Epithelial cell of esophagus (primary cell): Measurements from ENCODE around the gene C1orf116.

Source experiments
- DNase-seq: peaks from one replicate; pipeline ENCODE4 v3.0.0; 2010; ENCODE audit warnings: low read depth
- H3K4me3 ChIP-seq: 2 replicates; pipeline ENCODE4 v1.5.1; 2011; ENCODE audit warnings: mild to moderate bottlenecking, low read length, control low read depth
- TF ChIP-seq, protein P1 (sequence below): IDR thresholded peaks from 2 replicates; pipeline ENCODE4 v1.5.1; 2011; ENCODE audit warnings: low read depth, mild to moderate bottlenecking, low read length, control low read depth, inconsistent platforms; ENCODE audit not compliant: insufficient read depth; ENCODE audit errors: missing control alignments

Gene C1orf116

DNA sequence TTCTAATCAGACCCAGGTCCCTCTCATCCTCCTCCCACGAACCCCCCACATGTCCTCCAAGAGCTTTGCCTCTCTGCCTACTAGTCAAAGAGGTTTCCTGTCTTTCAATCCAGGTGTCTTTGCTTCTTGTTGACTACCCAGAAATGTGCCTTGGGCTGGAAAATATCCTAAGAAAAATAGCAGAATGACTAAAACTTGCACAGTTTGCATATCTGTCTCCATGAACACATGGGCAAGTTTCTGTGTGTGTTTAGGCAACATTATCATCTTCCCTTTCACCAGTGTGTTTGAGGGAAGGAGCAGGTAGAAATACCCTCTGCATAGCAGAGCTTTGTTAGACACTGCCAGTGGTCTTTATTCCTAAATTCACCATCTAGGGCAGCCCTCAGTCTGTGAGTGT is 1.5 kb downstream of the C1orf116 start:
- peak overlapping the region; percentile 100 for H3K4me3 ChIP-seq
- DNase-seq: no peak
- TF ChIP-seq, protein P1, sequence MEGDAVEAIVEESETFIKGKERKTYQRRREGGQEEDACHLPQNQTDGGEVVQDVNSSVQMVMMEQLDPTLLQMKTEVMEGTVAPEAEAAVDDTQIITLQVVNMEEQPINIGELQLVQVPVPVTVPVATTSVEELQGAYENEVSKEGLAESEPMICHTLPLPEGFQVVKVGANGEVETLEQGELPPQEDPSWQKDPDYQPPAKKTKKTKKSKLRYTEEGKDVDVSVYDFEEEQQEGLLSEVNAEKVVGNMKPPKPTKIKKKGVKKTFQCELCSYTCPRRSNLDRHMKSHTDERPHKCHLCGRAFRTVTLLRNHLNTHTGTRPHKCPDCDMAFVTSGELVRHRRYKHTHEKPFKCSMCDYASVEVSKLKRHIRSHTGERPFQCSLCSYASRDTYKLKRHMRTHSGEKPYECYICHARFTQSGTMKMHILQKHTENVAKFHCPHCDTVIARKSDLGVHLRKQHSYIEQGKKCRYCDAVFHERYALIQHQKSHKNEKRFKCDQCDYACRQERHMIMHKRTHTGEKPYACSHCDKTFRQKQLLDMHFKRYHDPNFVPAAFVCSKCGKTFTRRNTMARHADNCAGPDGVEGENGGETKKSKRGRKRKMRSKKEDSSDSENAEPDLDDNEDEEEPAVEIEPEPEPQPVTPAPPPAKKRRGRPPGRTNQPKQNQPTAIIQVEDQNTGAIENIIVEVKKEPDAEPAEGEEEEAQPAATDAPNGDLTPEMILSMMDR: no peak

DNA sequence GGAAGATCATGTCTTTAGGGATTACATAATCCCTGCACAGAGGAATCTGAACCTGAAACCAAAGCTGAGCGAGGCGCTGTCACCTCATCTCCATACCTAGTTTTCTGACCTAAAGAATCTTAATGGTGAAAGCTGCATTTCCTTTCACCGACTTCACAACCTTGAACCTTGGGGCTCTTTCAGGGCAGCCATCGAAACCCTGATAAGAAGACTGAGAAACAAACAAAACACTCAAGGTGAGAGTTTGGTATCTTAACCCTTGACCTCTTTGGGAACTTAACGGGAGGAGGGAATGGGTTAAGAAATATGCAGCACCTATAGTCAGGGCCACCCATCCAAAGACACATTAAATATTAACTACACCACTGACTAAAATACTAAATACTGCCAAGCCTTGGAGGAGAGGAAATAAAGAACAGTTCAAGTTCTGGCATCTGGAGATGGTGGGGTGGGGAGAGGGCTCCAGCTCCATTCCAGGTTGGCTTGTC is 2.0 kb downstream of the C1orf116 start:
- H3K4me3 ChIP-seq: peak overlapping the region; percentile 100
- peak; percentile 56 for DNase-seq
- TF ChIP-seq, protein P1: no peak

DNA sequence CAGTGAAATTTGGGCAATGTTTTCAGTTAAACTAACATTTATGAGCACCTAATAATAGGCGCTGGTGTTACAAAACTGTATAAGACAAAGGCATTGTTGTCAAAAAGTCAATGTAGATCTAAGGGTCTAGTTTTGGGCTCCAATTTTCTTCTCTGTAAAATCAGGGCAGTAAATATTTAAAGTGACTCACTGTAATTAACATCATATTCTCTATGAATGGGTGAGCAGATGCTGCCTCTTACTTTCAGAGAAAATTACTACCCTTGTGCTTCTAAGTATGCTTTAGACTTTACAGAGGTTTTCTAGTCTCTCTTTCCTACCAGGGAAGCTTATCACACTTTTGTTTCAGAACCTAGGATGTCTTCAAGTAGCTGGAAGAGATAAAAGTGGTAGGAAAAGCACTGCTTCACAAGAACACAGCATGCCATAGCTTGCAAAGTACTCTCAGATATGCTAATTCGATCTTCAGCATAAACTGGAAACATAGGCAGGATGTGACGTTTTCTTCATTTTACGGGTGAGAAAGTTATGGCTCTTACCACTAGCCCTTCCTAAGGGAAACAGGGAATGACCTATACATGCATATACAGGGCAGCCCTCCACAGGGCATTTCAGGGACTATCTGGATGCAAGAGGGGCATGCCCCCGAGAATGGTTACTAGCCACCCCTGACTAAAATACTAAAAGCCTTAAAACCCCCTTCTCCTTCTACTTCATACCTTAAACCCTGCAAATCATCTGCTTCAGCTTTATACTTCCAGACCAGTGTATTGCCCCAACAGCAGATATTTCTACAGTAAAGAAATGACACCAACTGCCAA is 2.6 kb downstream of the C1orf116 start:
- TF ChIP-seq, protein P1: no peak
- H3K4me3 ChIP-seq: peak overlapping the region; percentile 100
- peak; percentile 72 for DNase-seq

GRCh38 chr1:207028884-207029650 is 3.5 kb downstream of the C1orf116 start:
- peak; percentile 73 for DNase-seq
- H3K4me3 ChIP-seq: peak overlapping the region; percentile 100
- TF ChIP-seq, protein P1: no peak

- DNase-seq: no peak
- TF ChIP-seq, protein P1: no peak
- peak overlapping the region; percentile 100 for H3K4me3 ChIP-seq
These were observed 4.6 kb downstream of the C1orf116 start for GRCh38 chr1:207027921-207028320.

DNA sequence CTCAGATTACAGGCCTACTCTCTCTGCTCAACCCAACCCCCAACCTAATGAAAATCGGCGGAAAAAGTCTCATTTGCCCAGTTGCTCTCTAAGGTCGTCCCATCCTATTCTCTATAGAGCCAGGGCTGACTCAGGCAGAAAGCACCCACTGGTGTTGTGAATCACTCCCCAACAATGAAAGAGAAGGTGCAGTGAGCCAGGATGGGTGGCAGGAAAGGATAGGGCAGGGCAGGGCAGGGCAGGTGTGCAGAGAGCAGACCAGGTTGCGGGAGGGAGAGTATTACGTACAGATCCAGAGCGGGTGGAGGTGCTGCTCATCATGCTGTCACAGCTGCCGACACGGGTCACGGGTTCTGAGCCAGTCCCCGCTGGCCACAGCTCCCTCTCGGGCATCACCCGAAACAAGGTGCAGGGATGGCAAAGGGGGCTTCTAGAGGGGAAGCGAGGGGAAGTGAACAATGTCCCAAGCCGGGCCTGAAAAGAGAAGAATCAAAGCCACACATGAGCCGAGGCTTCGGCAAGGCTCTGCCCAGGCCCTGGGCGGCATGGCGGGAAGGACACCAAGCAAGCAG is 5.3 kb downstream of the C1orf116 start:
- peak; percentile 98 for DNase-seq
- H3K4me3 ChIP-seq: peak overlapping the region; percentile 100
- TF ChIP-seq, protein P1: no peak
